Stomach (tissue), 4 donors: ENCODE measurements around the gene DENR.

Source experiments
- POLR2A ChIP-seq, 4 donors: fragments of 450-650 bp; IDR thresholded peaks; one replicate each; pipeline ENCODE4 v1.6.1; 2016; ENCODE audit warnings: antibody characterized with exemption in 4 of 4, control low read depth in 2 of 4, mild to moderate bottlenecking in 1 of 4, moderate library complexity in 1 of 4
- POLR2AphosphoS5 ChIP-seq, 3 donors: sonication (generic); formaldehyde crosslinking; IDR thresholded peaks; one replicate each; pipeline ENCODE4 v1.6.1; 2016; ENCODE audit warnings: antibody characterized with exemption in 3 of 3

DNA sequence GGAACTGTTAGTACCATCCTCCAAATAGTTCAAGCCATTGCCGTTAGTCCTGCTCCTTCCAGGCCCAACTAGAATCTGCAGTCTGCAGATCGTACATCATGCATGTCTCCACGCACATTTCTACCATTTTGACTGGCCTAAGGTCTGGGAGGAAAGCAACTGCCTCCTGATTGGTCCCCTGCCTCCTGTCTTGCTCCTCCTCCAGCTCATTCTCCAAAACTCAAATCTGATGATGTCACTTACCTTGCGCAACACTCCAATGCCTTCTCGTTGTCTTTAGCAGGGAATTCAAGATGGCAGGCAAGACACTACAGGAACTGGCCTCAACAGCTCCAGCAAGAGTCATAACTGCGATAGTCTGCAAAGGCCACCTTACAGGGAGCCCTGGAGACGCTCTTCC, 12.3 kb upstream of the DENR start:
- no peak for TF ChIP-seq POLR2A (IDR thresholded peaks at IDR 0.05)
- no peak for TF ChIP-seq POLR2AphosphoS5 (IDR thresholded peaks at IDR 0.05)
